ENCODE data around the gene HNRNPC. TPM values are rescaled to one million over a fixed set of nuclear protein-coding genes. Genes with fewer than 3 reads are reported as not detected.
"Not testable (repeated sequence)": the region's sequence is repeated elsewhere in the genome, so short reads cannot be mapped to it uniquely, and the experiment has no call there.

HNRNPC gene
- total RNA-seq, 2 experiments from 2014 or later: 658 to 677 TPM

- Mint-ChIP-seq H3K27me3 (peaks cover 45% of the 10 kb centered on the region), H3K9me3 (no peaks in the 10 kb centered on the region), H3K4me3 (no peak overlapping the region), H3K36me3 (no peaks in the 10 kb centered on the region), H3K27ac (no peak overlapping the region), H3K4me1 (peaks cover 5% of the 10 kb centered on the region)
- POLR2A ChIA-PET: no interaction called here
- no peak for DNase-seq
- ATAC-seq (ENCODE audit: low read depth): no peak
These were observed 29.1 kb upstream of the HNRNPC start for GRCh38 chr14:21298358-21298757.

DNA sequence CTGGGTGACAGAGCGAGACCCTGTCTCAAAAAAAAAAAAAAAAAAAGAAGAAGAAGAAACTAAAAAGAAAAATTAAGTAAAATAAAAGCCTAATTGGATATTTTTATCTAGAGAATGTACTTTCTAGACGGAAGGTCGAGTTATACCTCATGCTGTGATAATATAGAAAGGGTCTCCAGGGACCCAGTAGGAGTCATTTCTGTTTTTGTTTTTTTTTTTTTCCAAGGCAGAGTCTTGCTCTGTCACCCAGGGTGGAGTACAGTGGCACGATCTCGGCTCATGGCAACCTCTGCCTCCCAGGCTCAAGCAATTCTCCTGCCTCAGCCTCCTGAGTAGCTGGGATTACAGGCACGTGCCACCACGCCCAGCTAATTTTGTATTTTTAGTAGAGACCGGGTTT, 24.8 kb upstream of the HNRNPC start:
- H3K4me3 Mint-ChIP-seq; H3K27ac Mint-ChIP-seq; H3K9me3 Mint-ChIP-seq; H3K4me1 Mint-ChIP-seq; POLR2A ChIA-PET; DNase-seq; ATAC-seq (ENCODE audit: low read depth); H3K36me3 Mint-ChIP-seq: not testable (repeated sequence)
- H3K27me3 Mint-ChIP-seq: peaks cover 11% of the 10 kb centered on the region

DNA sequence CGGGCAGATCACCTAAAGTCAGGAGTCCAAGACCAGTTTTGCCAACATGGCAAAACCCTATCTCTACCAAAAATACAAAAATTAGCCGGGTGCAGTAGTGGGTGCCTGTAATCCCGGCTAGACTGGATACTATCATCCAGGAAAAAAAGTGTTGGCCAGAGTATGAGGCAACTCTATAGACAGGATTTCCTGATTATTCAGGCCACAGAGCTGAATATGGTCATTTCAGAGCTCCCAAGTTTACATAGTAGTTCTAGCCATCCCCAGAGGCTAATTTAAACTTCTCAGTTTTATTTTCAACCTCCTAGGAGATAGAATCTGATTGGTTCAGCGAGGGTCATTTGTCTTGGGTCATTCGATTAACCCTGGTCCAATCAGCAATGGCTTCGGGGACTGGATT, 17.9 kb upstream of the HNRNPC start:
- H3K4me1 Mint-ChIP-seq: no peaks in the 10 kb centered on the region
- peaks cover 12% of the 10 kb centered on the region for H3K27me3 Mint-ChIP-seq
- POLR2A ChIA-PET: no interaction called here
- H3K27ac Mint-ChIP-seq: no peak overlapping the region
- DNase-seq (no peak), ATAC-seq (ENCODE audit: low read depth) (no peak)
- H3K36me3 Mint-ChIP-seq: no peaks in the 10 kb centered on the region
- H3K9me3 Mint-ChIP-seq: no peaks in the 10 kb centered on the region
- no peak overlapping the region for H3K4me3 Mint-ChIP-seq

GRCh38 chr14:21286516-21286915, 17.3 kb upstream of the HNRNPC start:
- H3K36me3 Mint-ChIP-seq; H3K4me1 Mint-ChIP-seq; POLR2A ChIA-PET; H3K27ac Mint-ChIP-seq; H3K4me3 Mint-ChIP-seq; H3K9me3 Mint-ChIP-seq; DNase-seq; ATAC-seq (ENCODE audit: low read depth): not testable (repeated sequence)
- H3K27me3 Mint-ChIP-seq: peaks cover 12% of the 10 kb centered on the region

GRCh38 chr14:21281917-21282316, 12.7 kb upstream of the HNRNPC start:
- POLR2A ChIA-PET; H3K4me3 Mint-ChIP-seq; H3K36me3 Mint-ChIP-seq; H3K9me3 Mint-ChIP-seq; DNase-seq; H3K27ac Mint-ChIP-seq; ATAC-seq (ENCODE audit: low read depth); H3K4me1 Mint-ChIP-seq: not testable (repeated sequence)
- peaks cover 15% of the 10 kb centered on the region for H3K27me3 Mint-ChIP-seq

- Mint-ChIP-seq H3K27ac (no peak within 1 kb of the TSS), H3K4me3 (no peak within 1 kb of the TSS)
- POLR2A ChIA-PET: interaction anchor here (0.7 to 1.0 kb wide), 2 partner anchors 14 to 25 kb away, joined by 3 to 5 read pairs; no protein-coding TSS in a partner anchor
These were observed 10.5 kb upstream of the HNRNPC start, which contains the start of gene RPGRIP1 for GRCh38 chr14:21279783-21280182. Gene RPGRIP1 (plus strand): TSS chr14:21280083. CDS start chr14:21287977, 7,894 bp downstream.

DNA sequence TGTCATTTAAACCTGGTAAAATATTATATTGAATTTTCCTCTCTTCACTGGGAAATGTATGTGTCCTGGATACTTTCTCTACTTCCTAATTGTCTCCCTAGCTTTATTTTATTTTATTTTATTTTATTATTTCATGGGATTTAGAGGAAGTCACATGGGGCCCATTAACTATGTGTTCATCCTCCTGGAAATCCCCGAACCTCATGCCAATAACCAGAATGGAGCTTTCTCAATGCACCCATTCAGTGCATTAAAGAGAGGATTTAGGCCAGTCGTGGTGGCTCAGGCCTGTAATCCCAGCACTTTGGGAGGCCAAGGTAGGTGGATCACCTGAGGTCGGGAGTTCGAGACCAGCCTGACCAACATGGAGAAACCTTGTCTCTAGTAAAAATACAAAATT, 9.4 kb upstream of the HNRNPC start:
- Mint-ChIP-seq H3K9me3 (no peaks in the 10 kb centered on the region), H3K4me3 (no peak overlapping the region), H3K36me3 (no peaks in the 10 kb centered on the region), H3K4me1 (peaks cover 2% of the 10 kb centered on the region), H3K27ac (no peak overlapping the region), H3K27me3 (peaks cover 6% of the 10 kb centered on the region)
- ATAC-seq (ENCODE audit: low read depth): no peak
- POLR2A ChIA-PET: no interaction called here
- DNase-seq: no peak

More at GRCh38 chr14:21279783-21280182, 10.5 kb upstream of the HNRNPC start, which contains the start of gene RPGRIP1:
- Mint-ChIP-seq H3K4me1 (peaks cover 2% of the 10 kb centered on the region), H3K36me3 (no peaks in the 10 kb centered on the region), H3K27me3 (peaks cover 13% of the 10 kb centered on the region), H3K9me3 (no peaks in the 10 kb centered on the region)
- no peak for ATAC-seq (ENCODE audit: low read depth)
- no peak for DNase-seq

DNA sequence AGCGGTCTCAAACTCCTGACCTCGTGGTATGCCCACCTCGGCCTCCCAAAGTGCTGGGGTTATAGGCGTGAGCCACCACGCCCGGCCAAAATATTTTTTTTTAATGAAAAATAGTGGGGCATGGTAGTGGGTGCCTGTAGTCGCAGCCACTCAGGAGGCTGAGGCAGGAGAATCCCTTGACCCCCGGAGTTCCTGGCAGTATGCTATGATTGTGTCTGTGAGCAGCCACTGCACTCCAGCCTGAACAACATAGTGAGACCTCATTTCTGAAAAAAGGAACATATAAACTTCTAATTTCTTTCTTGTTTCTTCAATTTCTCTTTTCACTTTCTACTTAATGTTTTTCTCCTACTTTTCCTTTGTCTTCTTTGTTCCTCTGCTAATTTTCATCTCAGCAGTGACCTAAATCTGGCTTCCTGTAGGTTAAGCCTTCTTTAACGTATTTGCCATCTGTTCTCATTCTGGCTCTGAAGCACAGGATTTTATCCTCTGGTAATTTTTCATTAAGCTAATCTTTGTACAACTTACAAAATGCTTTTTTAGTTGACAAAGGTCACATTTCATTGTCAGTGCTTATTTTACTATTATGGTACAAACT, 6.1 kb upstream of the HNRNPC start:
- Mint-ChIP-seq H3K9me3 (no peaks in the 10 kb centered on the region), H3K36me3 (no peaks in the 10 kb centered on the region), H3K27me3 (peaks cover 3% of the 10 kb centered on the region), H3K4me1 (peaks cover 4% of the 10 kb centered on the region), H3K4me3 (no peak overlapping the region), H3K27ac (no peak overlapping the region)
- POLR2A ChIA-PET: interaction anchor here (0.8 kb wide), 1 partner anchor 11 kb away, joined by 3 read pairs; no protein-coding TSS in a partner anchor
- DNase-seq (no peak), ATAC-seq (ENCODE audit: low read depth) (no peak)

DNA sequence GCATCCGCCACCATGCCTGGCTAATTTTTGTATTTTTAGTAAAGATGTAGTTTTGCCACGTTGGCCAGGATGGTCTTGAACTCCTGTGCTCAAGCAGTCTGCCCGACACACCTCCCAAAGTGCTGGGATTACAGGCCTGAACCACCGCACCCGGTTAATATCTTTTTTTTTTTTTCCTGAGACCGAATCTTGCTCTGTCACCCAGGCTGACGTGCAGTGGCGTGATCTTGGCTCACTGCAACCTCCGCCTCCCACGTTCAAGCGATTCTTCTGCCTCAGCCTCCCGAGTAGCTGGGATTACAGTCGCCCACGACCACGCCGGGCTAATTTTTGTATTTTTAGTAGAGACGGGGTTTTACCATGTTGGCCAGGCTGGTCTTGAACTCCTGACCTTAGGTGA, 3.4 kb upstream of the HNRNPC start:
- H3K9me3 Mint-ChIP-seq; DNase-seq; ATAC-seq (ENCODE audit: low read depth); H3K27me3 Mint-ChIP-seq; H3K27ac Mint-ChIP-seq; POLR2A ChIA-PET; H3K4me3 Mint-ChIP-seq: not testable (repeated sequence)
- Mint-ChIP-seq H3K36me3 (peaks cover 10% of the 10 kb centered on the region), H3K4me1 (peaks cover 12% of the 10 kb centered on the region)

DNA sequence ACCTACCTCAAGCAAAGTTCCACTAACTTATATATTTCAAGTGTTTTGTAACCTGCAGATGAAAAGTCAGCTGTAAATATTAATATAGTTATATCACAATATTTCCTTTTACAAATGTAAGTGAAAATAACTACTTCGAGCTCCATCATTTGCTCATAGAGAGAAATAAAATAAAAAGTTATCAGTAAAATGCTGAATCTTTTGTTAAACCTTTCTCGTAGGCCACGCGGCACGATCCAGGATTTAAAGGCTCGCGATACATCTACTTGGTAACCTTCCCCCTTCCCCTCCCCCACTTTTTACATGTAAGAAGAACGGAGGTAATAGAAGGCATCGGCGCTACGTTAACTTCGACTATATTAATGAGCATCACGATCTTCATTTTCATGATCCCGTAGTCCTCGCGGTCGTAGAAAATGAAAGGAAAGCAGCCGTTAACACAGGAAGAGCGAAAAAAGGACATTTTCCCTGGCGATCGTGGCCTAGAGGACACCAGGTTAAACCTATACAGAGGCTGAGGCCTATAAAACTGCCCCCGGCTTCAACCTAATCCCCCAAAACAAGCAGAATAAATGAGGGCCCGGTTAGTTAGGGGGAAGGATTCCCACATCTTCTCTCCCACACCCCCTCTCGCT, 508 bp downstream of the HNRNPC start:
- peak; percentile 0 for ATAC-seq (ENCODE audit: low read depth)
- peak overlapping the region; percentile 100 for H3K27ac Mint-ChIP-seq
- H3K4me3 Mint-ChIP-seq: peak overlapping the region; percentile 99
- POLR2A ChIA-PET: interaction anchor here (1.1 to 2.0 kb wide), 3 partner anchors 12 to 16 kb away, joined by 3 to 5 read pairs (median 3); no protein-coding TSS in a partner anchor
- H3K27me3 Mint-ChIP-seq: no peaks in the 10 kb centered on the region
- no peak for DNase-seq
- H3K4me1 Mint-ChIP-seq: peaks cover 44% of the 10 kb centered on the region
- no peaks in the 10 kb centered on the region for H3K9me3 Mint-ChIP-seq
- peaks cover 35% of the 10 kb centered on the region for H3K36me3 Mint-ChIP-seq

- no peaks in the 10 kb centered on the region for H3K9me3 Mint-ChIP-seq
- peak overlapping the region; percentile 71 for H3K27ac Mint-ChIP-seq
- H3K4me3 Mint-ChIP-seq: peak overlapping the region; percentile 99
- H3K36me3 Mint-ChIP-seq: peaks cover 41% of the 10 kb centered on the region
- POLR2A ChIA-PET: interaction anchor here (0.7 to 2.0 kb wide), 3 partner anchors 11 to 116 kb away, joined by 3 to 5 read pairs (median 3); partner anchors contain the start of gene SUPT16H
- ATAC-seq (ENCODE audit: low read depth): no peak
- DNase-seq: no peak
- H3K4me1 Mint-ChIP-seq: peaks cover 50% of the 10 kb centered on the region
- H3K27me3 Mint-ChIP-seq: no peaks in the 10 kb centered on the region
These were observed 1.2 kb downstream of the HNRNPC start for GRCh38 chr14:21267886-21268616.

- no peaks in the 10 kb centered on the region for H3K27me3 Mint-ChIP-seq
- H3K9me3 Mint-ChIP-seq: no peaks in the 10 kb centered on the region
- ATAC-seq (ENCODE audit: low read depth) (no peak), DNase-seq (no peak)
- POLR2A ChIA-PET: interaction anchor here (0.7 to 2.0 kb wide), 2 partner anchors 11 to 117 kb away, joined by 3 to 5 read pairs; partner anchors contain the start of gene SUPT16H
- peak overlapping the region; percentile 99 for H3K4me3 Mint-ChIP-seq
- H3K36me3 Mint-ChIP-seq: peaks cover 43% of the 10 kb centered on the region
- peak overlapping the region; percentile 71 for H3K27ac Mint-ChIP-seq
- peaks cover 54% of the 10 kb centered on the region for H3K4me1 Mint-ChIP-seq
These were observed 1.8 kb downstream of the HNRNPC start for GRCh38 chr14:21267431-21267845.

DNA sequence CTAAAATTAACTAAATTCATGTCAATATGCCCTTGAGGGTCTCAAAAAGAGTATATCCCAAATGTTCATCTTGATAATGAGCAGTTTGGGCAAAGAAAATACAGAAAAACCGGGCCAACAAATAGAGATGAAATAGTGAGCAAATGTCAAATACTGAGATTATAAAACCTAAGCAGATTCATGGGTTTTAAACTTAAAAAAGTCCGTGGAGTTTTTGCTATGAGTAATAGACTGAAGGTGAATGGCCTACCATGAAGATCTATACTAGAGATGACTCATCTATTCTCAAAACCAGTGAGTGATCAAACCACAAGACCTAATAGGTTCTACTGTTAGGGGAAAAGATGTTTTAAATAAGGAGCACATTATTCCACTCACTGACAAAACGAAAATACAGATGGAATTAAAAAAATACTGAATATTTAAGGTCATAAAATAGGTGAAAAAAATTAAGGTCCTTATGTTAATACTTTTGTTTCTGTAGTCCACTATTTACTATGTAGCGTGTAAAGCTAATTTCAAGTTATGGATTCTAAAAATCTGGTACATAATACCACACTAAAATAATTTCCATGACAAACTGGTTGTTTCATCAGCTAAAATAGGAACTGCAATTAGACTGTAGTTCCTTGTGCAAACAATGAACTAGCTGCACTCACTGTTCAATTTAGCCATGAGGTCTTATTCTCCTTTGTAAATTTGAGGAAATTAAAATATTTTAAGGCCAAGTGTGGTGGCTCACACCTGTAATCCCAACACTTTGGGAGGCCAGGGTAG, 5.0 kb downstream of the HNRNPC start:
- DNase-seq (no peak), ATAC-seq (ENCODE audit: low read depth) (peak; percentile 71)
- H3K9me3 Mint-ChIP-seq: no peaks in the 10 kb centered on the region
- H3K27ac Mint-ChIP-seq: peak overlapping the region; percentile 81
- H3K27me3 Mint-ChIP-seq: no peaks in the 10 kb centered on the region
- POLR2A ChIA-PET: interaction anchor here (1.0 to 2.5 kb wide), 9 partner anchors 9 to 247 kb away, joined by 3 to 17 read pairs (median 4); partner anchors contain the start of genes METTL3 and SUPT16H
- peak overlapping the region; percentile 99 for H3K4me3 Mint-ChIP-seq
- peaks cover 58% of the 10 kb centered on the region for H3K36me3 Mint-ChIP-seq
- H3K4me1 Mint-ChIP-seq: peaks cover 65% of the 10 kb centered on the region
